HG03139 (cell line): Measurements from ENCODE around the gene ZNF474.
"Not testable (repeated sequence)": the region's sequence is repeated elsewhere in the genome, so short reads cannot be mapped to it uniquely, and the experiment has no call there.

ENCODE experiments used
- ATAC-seq: cut with Tn5 transposase; IDR thresholded peaks from one replicate; pipeline ENCODE4 v1.9.1; 2021; ENCODE audit not compliant: unreplicated experiment

ZNF474 gene

GRCh38 chr5:122129306-122129705, at the start of gene ZNF474:
TSS of gene ZNF474 (plus strand) at chr5:122129546. CDS start at chr5:122151991, 22,445 bp downstream.
- no peak for ATAC-seq

DNA sequence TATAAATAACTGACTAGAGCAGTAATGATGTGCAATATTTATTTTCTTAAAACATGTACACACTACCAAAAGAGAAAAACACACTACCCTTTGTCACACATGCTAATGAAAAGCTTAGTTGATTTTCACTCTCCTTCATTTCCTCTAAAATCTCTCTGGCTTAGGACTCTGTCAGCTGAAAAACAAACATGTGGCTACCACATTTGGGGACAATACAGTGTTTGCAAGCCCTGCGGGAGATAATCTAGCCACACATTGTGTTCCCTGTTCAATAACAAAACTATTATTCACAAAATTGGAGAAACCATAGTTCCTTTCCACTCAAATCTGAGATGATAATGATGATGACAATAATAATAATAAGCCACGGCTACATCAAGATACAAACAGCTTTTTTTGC, 47.8 kb upstream of the ZNF474 start:
- ATAC-seq = no peak

DNA sequence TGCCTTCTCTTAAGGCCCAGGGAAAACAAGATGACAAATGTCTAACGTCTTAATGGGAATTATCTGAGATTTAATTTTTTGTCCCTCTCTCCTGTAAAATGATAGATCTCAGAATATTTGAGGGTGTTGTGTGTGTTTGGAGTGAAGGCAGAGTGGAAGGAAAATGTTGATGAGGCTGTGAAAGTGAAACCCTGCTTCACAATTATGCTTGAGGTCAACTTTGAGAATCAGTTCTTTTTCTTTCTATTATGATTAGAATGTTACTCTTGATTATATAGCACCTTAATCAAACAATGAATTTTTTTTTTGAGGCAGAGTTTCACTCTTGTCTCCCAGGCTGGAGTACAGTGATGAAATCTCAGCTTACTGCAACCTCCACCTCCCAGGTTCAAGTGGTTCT, 45.8 kb upstream of the ZNF474 start:
- no peak for ATAC-seq

- ATAC-seq = no peak
Observed at GRCh38 chr5:122085041-122085440, 44.3 kb upstream of the ZNF474 start.

DNA sequence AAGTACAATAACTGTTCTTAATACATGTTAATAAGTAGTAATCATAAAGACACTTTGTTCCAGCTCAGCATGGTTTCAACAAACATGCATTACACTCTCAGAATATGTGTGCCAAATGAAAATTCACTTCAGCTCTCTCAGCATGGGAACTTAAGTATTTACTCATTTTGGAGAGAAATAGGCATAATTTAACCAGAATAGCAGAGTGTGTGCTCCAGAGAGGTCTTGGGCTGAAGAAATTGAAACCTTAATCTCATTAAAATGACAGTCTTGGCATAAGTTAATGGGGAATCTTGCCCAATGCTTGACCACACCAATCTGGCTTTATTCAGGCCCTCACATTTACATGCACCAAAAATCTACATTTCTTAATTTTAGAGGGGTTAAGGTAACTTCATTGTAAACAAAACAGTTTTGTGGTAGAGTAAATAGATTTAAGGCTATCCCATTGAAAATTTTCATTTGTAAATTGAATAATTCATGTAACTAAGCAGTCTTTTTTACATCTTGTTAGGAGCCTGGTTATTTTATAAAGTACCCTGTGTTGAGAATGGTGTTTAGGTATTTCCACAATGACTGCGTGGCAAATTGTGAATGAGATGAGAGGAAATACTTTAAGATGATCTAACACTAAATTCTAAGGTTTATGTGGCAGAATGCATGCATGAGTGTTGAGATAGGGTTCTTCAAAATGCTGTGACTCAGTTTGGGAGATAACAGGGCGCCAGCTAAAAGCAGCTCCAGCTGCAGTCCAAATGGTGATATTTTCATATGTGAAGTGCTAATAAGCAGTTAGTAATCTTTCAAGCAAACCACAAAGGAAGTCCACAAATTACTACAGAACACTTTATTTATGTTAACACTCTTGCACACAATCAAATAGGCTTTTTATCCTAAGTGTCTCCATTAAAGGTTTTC, 40.0 kb upstream of the ZNF474 start:
- ATAC-seq = no peak

DNA sequence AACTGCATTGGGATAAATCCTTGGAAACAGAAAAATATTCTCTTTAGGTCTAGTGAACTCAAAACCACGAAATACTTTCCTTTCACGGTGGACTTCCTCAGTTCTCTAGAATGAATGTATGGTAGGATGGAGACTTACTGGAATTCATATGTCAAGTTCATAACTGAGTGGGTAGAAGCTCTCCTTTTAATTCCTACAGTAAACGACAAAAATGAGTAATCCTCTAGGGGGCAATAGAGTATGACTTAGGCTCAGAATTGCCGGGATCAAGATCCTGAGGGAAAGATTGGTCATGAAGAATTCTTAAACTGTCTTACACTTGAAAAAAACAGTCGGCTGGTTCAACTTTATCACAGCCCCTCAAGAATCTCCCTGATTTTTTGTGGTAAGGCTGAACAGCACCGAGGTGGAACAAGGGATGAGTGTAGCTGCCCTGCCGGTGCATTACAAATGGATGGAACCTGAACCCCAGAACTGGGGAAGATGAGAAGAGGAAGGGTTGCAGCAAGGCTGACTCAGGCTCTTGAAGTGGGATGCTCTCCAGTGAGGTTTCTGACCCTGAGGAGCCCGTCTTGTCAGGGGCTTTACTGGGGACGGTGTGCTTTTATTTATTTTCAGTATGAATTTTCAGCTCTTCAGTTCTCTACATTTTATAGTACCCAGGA, 37.3 kb upstream of the ZNF474 start:
- no peak for ATAC-seq

DNA sequence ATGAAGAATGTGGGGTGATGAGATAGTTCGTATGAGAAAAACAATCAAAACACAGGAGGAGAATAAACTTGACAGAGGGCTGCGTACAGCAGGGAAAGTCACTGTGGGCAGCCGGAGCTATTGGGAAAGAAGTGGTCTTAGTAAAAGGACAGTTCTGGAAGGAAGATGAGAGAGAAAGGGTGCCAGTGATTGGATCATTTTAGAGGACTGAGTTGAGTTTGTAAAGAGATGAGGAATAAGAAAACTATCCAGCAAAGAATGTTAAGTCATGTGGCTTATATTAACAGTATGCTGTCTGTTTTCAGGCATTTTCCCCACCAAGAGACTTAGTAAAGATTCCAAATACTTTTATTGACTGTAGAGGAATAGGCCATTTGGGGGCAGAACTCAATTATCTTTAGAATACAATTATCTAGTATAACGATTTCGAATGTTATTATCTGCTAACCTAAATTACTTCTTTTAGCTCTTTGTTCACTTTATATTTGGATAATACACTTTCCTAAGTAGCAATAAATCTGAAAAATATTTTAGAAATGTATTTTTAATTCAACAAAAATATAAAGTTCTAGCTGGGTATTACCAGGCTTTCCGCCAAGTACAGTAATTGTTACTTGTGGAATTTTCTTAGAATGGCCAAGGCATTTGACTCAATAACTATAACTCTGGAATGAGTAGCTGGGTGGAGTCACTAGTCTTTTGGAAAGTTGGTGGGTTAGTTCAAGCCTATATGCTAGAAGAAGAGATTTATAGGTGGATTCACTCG, 35.7 kb upstream of the ZNF474 start:
- no peak for ATAC-seq

DNA sequence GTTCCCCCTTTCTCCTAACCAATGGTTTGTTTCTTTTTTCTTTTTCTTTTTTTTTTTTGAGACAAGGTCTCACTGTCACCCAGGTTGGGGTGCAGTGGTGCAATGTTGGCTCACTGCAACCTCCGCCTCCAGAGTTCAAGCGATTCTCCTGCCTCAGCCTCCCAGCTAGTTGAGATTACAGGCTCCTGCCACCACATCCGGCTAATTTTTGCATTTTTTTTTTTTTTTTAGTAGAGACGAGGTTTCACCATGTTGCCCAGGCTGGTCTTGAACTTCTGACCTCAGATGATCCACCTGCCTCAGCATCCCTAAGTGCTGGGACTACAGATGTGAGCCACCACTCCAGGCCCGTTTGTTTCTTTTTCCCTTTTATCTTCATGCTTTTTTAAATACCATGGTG, 35.1 kb upstream of the ZNF474 start:
- not testable (repeated sequence) for ATAC-seq

DNA sequence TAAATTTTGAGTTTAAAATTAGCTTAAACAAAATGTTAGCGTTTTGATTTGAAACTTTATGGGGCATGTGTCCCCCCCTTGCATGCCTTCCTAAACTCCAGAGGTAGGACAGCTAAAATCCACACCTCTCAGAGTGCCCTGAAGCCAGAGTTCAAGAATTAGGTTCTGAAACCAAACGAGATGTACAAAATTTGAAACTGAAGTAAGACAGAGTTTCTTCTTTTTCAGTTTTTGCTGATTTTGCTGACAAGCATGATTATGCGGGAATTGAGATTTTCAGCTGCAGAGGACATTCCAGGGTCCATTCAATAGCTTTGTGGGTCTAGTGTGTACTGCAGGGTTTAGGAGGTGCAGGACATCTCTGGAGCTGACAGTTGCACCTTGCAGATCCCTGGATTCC, 34.2 kb upstream of the ZNF474 start:
- no peak for ATAC-seq

DNA sequence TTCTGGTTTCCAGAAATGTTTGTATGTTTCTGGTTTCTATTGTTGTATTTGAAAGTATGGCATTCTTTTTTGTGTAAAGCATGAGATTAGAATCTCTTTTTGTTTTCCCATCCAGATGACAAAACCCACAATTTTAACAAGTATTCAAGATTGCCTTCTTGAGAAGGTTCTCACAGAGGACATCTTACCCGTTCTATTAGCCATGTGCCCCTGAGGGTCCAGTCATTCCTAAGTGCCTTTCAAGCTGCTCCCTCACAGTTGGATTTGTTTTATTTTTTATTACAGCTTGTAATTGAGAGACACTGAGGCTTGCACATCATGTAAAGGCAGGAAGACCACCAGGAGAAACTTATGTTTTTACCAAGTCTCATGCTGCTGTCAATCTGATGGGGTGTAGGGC, 32.0 kb upstream of the ZNF474 start:
- ATAC-seq = no peak

GRCh38 chr5:122099060-122099790, 30.1 kb upstream of the ZNF474 start:
- ATAC-seq = no peak

- ATAC-seq = no peak
Observed at GRCh38 chr5:122101636-122102285, 27.6 kb upstream of the ZNF474 start.

GRCh38 chr5:122102825-122103224, 26.5 kb upstream of the ZNF474 start:
- ATAC-seq = no peak

GRCh38 chr5:122105909-122106308, 23.4 kb upstream of the ZNF474 start:
- ATAC-seq = no peak

DNA sequence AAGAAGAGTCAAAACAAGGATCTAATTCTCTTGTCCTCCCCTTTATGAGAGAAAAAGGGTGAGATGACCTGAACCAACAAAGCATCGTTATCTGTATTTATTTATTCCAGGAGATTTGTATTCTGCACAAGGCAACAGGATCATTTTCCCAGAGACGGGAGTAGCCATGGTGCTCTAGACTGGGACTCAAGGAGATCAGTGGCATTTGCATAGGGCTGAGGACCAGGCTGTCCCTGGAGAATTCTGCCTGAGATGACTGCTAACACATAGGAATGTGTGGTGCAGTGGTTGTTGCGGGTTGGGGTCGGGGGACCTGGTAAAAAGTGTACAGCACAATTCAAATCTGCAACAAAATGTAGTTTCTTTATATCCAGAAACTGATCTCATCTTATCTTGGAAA, 22.3 kb upstream of the ZNF474 start:
- no peak for ATAC-seq

DNA sequence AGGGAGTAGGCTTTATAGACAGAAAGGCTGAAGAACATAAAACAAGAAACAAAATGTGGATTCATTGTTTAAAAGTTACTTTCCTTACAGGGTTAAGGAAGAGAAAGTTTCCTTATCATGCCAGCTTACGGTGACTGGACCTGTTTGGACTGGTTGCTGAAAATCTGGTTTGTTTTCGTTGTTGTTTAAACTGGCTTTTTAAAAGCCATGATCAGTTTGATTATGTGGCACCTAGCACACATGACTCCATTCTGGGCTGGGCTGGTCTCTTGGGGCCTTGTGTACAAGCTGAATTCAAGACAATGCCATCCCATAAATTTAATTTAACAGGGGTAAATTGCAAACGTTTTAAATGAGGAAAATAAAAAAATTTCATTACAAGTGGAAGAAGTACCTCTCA, 18.4 kb upstream of the ZNF474 start:
- ATAC-seq = no peak

DNA sequence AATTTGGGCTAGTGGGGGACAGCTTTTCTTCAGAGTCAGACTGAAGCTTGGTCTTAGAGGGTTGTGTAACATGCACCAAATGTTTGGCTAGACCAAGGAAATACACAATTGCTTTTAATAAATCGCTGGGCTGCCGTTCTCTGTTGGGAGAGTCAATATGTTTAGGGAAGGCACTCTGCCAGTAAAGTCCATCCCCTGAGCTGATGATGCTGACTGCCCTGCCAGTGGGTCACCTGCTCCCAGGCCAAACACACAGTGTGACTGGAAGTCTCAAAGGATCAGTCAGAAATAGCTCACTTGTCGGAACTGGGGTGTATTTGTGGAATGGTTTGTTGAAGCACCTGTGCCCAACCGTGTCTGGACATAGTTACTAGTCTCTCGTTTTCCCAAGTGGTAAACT, 17.9 kb upstream of the ZNF474 start:
- no peak for ATAC-seq

DNA sequence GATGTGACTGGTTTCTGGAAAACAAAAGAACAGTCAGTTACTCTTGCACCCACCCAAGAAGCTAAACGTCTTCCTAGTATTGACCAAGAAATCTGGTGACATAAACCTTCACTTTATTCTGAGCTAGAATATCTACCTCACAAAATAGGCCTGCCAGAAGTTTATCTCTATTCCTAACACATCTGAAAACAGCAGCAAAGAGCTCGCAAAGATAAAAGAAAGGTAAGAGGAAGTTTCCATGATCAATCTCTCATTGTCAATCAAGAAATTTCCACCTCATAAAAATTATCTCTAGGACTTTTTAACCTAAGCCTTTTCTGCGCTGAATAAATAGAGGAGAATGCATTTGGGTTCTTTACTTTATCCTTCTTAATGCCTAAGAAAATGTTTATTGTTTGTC, 17.3 kb upstream of the ZNF474 start:
- ATAC-seq = no peak

GRCh38 chr5:122112733-122113558, 16.4 kb upstream of the ZNF474 start:
- ATAC-seq = no peak

- no peak for ATAC-seq
Observed at GRCh38 chr5:122114501-122114900, 14.8 kb upstream of the ZNF474 start.
